ENCODE data around the gene PRUNE2. TPM values are rescaled to one million over a fixed set of nuclear protein-coding genes. Genes with fewer than 3 reads are reported as not detected.

PRUNE2 gene
- total and polyA plus RNA-seq, 2 of the 8 experiments (the other 6 are each of a cell fraction or from before 2014, with no cell fraction given) = 5.5 to 13.3 TPM

GRCh38 chr9:76628155-76628554 is 277.8 kb downstream of the PRUNE2 start:
- POLR2A ChIA-PET (ENCODE audit: partially characterized antibody) = interaction anchor here (0.7 kb wide), 1 partner anchor 186 kb away, joined by 4 read pairs; no protein-coding TSS in a partner anchor
- TF ChIP-seq ZNF274 (IDR thresholded peaks at IDR 0.05; ENCODE audit: borderline replicate concordance, extremely low read depth, low read length) (no peak), JUN (IDR thresholded peaks at IDR 0.05; ENCODE audit: low read depth, low read length) (no peak), ASH2L (IDR thresholded peaks at IDR 0.05; ENCODE audit: low read length) (no peak), HDAC2 (IDR thresholded peaks at IDR 0.05; ENCODE audit: borderline replicate concordance in 1 of 2, low read depth in 2 of 2, low read length in 2 of 2) (no peak), MAFK (IDR thresholded peaks at IDR 0.05; ENCODE audit: low read depth, low read length) (no peak), EP300 (IDR thresholded peaks at IDR 0.05; ENCODE audit: borderline replicate concordance in 1 of 2, low read depth in 2 of 2, low read length in 2 of 2) (no peak), CHD1 (IDR thresholded peaks at IDR 0.05; ENCODE audit: low read depth, low read length) (no peak), SRF (IDR thresholded peaks at IDR 0.05; ENCODE audit: low read depth, low read length) (no peak), GTF2F1 (IDR thresholded peaks at IDR 0.05; ENCODE audit: borderline replicate concordance, low read depth, low read length) (no peak)
- TF ChIP-seq, protein P1, sequence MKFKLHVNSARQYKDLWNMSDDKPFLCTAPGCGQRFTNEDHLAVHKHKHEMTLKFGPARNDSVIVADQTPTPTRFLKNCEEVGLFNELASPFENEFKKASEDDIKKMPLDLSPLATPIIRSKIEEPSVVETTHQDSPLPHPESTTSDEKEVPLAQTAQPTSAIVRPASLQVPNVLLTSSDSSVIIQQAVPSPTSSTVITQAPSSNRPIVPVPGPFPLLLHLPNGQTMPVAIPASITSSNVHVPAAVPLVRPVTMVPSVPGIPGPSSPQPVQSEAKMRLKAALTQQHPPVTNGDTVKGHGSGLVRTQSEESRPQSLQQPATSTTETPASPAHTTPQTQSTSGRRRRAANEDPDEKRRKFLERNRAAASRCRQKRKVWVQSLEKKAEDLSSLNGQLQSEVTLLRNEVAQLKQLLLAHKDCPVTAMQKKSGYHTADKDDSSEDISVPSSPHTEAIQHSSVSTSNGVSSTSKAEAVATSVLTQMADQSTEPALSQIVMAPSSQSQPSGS (IDR thresholded peaks at IDR 0.05; ENCODE audit: low read length) = no peak

More at GRCh38 chr9:76628155-76628554, 277.8 kb downstream of the PRUNE2 start:
- Histone ChIP-seq H3K9ac (replicated peaks in 1 of 4; ENCODE audit: extremely low read depth in 1 of 4, low read depth in 3 of 4, low read length in 3 of 4) (no peak overlapping the region), H3K14ac (ENCODE audit: insufficient read length) (no peak overlapping the region), H3K27me3 (replicated peaks in 1 of 4; ENCODE audit: control insufficient read depth in 3 of 4, extremely low read depth in 1 of 4, insufficient read depth in 3 of 4, low read length in 3 of 4) (no peaks in the 10 kb centered on the region), H4K91ac (replicated peaks; ENCODE audit: insufficient read length, low read length) (no peak overlapping the region), H3K23me2 (ENCODE audit: low read depth, low read length) (no peaks in the 10 kb centered on the region), H3K18ac (ENCODE audit: extremely low read depth, low read length) (no peak overlapping the region), H3K4me2 (ENCODE audit: insufficient read depth in 1 of 2, low read depth in 2 of 2, low read length in 2 of 2) (no peak overlapping the region), H3K79me2 (ENCODE audit: control insufficient read depth in 1 of 2, insufficient read depth in 2 of 2, low read length in 2 of 2) (no peaks in the 10 kb centered on the region), H2BK15ac (ENCODE audit: low read length) (no peak overlapping the region), H4K5ac (ENCODE audit: insufficient read length, low read depth, low read length) (no peak overlapping the region), H3K4me3 (ENCODE audit: extremely low read depth in 1 of 4, insufficient read depth in 2 of 4, low read depth in 3 of 4, low read length in 4 of 4) (no peak overlapping the region), H2BK5ac (ENCODE audit: low read depth, low read length) (no peak overlapping the region), H2BK12ac (ENCODE audit: low read depth, low read length) (no peak overlapping the region), H3K9me3 (ENCODE audit: insufficient read depth in 2 of 2, low read depth in 1 of 2, low read length in 1 of 2) (no peaks in the 10 kb centered on the region), H3K23ac (ENCODE audit: insufficient read length) (no peak overlapping the region), H3K36me3 (ENCODE audit: control insufficient read depth in 2 of 4, insufficient read depth in 4 of 4, low read length in 3 of 4) (no peaks in the 10 kb centered on the region; a peak in 1 of 8 replicates), H3K56ac (replicated peaks; ENCODE audit: insufficient read length, low read depth, low read length) (no peak overlapping the region), H4K8ac (ENCODE audit: extremely low read depth, insufficient read depth, low read length) (no peak overlapping the region), H3K79me1 (ENCODE audit: low read depth, low read length) (no peaks in the 10 kb centered on the region), H3K4ac (replicated peaks; ENCODE audit: insufficient read length, low read depth, low read length) (no peak overlapping the region), H2BK20ac (ENCODE audit: low read length) (no peak overlapping the region), H2AK5ac (ENCODE audit: low read depth, low read length) (no peak overlapping the region), H2BK120ac (replicated peaks; ENCODE audit: low read depth, low read length) (no peak overlapping the region), H4K20me1 (replicated peaks in 1 of 2; ENCODE audit: control insufficient read depth in 1 of 2, insufficient read depth in 2 of 2, low read length in 2 of 2) (no peaks in the 10 kb centered on the region), H2AFZ (ENCODE audit: low read length) (no peak overlapping the region), H3K27ac (ENCODE audit: low read depth, low read length) (no peak overlapping the region), H3K4me1 (replicated peaks in 1 of 4; ENCODE audit: control insufficient read depth in 3 of 4, insufficient read depth in 4 of 4, low read length in 3 of 4) (peaks cover 0 to 6% (median 2%) of the 10 kb centered on the region in 4 experiments; a peak in 3 of 7 replicates)
- CTCF ChIA-PET (ENCODE audit: partially characterized antibody) = interaction anchor here (0.8 to 2.2 kb wide), 2 partner anchors 13 to 179 kb away, joined by 3 to 6 read pairs; no protein-coding TSS in a partner anchor
- FAIRE-seq = no peak
- 93% methylated on average over 5 of the region's 5 CpGs; no CpG with 5 or more reads in 1 of the 2 experiments for WGBS, 2 experiments (ENCODE audit: extremely low coverage in 1 of 2, insufficient coverage in 1 of 2, insufficient read length in 1 of 2, insufficient replicate concordance in 2 of 2, low coverage in 1 of 2, low lambda C conversion rate in 2 of 2, missing lambda C conversion rate in 1 of 2)
- DNase-seq (ENCODE audit: low read depth in 1 of 2, low spot score in 2 of 2) = no peak

Measured in H1 (cell line).